ENCODE results near the gene ERH.

Gene ERH

GRCh38 chr14:69355154-69355597, 42.9 kb downstream of the ERH start:
- no peak for DNase-seq

DNA sequence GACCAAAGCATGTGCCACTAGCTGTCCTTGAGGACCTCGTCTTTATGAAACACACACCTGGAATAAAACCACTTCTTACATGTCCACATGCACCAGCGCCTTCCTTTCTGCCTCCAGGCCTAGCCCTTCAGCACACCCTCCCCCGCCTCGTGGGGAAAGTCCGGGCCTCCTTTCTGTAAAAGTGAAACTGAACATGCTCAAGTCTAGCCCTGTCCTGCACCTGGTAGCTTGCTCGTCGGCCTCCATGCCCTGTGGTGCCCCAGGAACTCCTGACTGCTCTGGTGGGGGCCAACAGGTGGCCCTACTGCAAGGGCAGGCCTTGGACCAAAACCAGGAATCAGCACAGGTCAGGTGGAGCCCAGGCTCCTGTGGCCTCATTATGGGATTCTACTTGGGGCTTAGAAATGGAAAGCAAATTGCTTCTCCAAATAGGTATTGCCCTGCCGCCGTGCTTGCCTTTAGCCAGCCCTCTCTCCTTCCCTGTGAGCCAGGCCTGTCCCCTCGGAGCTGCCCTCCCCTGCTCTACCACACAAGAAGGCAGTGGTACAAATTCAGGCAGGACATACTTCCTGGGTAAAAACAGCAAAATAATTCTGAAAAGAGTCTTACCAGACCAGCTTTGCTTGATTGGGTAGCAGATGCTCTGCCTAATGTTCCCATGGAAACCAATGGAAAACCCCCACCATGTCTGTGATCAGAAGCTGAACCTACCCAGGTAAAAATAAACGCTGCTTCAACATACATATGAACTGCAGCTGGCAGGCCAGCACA, 43.5 kb downstream of the ERH start:
- DNase-seq = no peak

- no peak for DNase-seq
Observed at GRCh38 chr14:69353168-69353567, 44.9 kb downstream of the ERH start.

GRCh38 chr14:69351911-69352310, 46.2 kb downstream of the ERH start:
- DNase-seq = no peak

DNA sequence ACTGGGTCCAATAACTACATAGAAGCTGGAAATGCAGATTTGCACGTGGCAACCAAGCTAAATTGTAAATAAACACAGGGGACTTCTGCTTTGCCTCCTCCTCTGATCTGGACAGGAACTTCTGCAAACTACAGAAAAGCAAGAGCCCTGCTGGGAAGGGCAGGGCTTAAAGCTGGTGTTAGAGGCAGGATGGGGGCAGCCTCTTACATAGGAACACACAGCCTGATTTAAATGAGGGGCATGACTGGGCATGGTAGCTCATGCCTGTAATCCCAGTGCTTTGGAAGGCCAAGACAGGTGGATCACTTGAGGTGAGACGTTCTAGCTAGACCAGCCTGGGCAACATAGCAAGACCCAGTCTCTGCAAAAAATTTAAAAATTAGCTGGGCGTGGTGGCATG, 46.7 kb downstream of the ERH start:
- DNase-seq = no peak

GRCh38 chr14:69350892-69351291, 47.2 kb downstream of the ERH start:
- DNase-seq = no peak

GRCh38 chr14:69349091-69349777, 48.9 kb downstream of the ERH start:
- no peak for DNase-seq

- no peak for DNase-seq
Observed at GRCh38 chr14:69346710-69347109, 51.4 kb downstream of the ERH start.

DNA sequence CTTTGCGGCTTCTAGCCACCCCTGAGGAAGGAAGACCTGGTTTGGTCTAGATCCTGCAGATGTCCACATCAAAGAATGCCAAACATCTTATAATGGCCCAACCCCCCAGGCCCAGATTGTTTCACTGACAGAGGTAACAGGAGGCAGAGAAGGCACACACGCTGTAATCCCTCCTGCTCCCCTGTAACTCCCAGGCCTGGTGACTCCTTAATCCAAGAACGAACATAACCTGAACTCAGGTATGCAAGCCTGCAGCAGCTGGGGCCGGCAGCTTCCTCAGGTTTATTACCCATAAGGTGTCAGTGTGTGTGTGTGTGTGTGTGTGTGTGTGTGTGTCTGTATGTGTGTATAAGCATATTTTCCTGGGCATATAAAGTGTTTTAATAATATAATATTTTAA, 52.7 kb downstream of the ERH start:
- DNase-seq = no peak

DNA sequence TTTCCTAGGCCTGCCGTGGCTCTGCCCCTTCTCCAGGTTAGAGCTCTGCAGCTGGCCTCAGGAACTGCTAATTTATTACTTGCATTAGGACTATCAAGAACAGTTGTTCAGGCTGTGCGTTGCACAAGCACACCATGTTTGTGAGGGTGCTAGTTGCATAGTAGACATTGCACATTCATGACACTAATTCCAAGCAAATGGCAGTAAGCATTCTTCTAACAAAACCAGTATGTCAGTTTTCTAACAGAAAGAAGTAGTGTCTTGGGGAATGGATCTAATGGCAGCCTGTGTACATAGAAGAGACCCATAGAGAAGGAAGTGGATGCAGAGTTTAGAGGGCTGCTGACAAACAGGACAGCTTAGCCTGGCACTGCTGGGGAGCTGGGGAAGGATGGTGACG, 53.9 kb downstream of the ERH start:
- no peak for DNase-seq

DNA sequence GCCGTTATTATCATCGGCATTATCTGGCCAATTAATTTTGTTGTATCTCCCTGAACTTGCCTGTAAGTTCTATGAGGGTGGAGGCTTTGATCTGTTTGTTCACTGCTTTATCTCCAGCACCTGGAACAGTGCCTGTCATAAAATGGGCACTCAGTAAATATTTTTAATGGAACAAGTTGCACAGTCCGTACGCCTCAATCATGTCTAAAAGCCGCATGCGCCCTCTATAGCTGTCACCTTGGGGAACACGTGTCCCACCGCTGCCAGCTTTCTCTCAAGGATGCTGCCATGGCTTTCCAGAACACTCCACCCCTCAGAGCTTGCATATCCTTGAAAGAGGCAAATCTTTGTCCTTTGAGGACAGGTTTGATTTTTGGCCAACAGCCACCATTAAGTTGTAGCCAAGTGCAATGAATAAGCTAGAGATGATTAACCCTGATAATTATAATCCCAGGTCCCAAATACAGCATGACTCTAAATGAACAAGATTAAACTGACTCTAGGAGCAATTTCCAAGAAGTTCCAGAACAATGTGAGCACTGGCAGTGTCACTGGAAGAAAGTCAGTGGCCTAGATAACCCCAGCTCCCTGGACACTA, 55.1 kb downstream of the ERH start:
- peak; percentile 8 for DNase-seq

GRCh38 chr14:69339426-69339825, 58.7 kb downstream of the ERH start:
- no peak for DNase-seq

- DNase-seq = no peak
Observed at GRCh38 chr14:69337984-69338383, 60.1 kb downstream of the ERH start.

DNA sequence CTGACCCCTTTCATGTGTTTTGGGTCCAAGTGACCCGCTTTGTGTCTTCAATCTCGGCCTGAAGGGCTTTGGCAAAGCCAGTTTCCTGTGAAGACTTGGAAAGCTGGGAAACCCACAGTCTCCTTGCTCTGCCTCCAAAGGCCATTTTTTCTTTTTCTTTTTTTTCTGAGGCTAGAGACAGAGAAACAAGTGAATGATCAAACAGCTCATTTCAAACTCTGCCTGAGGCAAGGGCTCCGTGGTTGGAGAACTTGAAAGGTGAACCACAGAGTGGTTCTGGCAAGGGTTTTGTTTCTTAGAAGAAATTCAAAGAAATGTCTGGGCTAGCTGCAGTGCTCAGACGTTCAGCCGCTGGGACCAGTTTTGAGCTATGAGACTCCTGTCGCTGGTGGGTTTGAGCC, 62.7 kb downstream of the ERH start:
- no peak for DNase-seq

DNA sequence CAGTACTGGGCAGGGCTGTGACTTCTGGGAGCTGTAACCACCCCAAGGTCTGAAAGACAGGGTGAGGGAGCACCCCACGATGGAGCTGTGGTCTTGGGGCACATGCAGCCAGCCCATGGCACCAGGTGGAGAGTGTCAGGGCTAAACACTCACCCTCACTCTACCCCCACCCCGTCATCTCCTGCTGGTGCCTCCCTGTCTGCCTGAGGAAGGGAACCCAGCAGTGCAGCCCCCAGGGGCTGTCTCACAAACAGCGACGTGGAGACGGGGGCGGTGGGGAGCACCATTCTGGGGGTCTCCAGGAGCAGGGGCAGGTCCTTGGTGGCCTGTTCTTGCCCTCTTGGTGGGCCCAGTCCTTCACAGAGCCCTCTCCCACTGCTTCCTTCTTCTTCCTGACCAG, 63.5 kb downstream of the ERH start:
- DNase-seq = no peak

- DNase-seq = no peak
Observed at GRCh38 chr14:69333791-69334337, 64.2 kb downstream of the ERH start.

DNA sequence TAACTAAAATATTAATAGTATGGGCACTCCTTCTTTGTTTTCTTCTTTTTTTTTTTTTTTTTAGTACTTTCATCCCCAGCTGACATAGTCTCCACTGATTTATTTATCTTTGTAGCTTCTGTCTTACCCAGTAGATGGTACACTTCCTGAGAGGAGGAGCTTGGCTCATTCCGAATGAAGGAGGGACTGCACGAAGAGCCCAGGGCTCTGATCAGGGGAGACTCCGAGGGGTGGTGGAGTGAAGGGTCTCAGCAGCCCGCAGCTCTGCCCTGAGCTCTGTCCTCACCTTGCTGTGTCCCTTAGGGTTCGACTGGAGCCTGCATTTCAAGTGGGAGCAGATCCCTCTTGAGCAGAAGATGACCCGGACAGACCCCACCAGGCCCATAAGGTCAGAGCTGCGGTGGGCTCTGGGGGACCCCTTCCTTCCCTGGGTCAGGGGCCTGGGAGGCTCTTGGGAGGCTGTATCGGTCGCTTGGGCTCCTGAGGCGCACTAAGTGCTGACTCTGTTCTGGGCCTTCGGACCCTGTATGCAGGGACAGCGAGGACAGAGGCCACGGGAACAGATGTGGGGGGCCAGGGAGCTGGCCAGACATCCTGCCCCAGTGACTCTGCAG, 65.2 kb downstream of the ERH start:
- no peak for DNase-seq

DNA sequence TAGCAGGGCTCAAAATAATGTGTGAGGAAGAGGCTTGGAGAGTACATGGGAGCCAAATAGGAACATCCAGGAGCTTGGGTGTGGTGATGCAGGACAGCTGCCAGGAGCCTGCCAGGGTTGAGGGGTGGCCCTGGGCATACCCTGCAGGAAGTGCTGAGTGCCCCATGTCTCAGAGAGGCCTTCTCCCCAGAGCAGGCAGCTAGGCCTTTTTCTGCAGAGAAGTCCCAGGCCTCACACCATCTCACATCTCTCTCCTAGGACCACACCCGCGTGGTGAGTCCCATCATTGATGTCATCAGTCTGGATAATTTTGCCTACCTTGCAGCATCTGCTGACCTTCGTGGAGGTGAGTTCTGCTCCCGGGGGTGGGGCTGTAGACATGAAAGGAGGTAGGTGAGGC, 66.9 kb downstream of the ERH start:
- no peak for DNase-seq
